CD4-positive, alpha-beta memory T cell (primary cell): ENCODE measurements around the gene TRIM47. TPM values are rescaled to one million over a fixed set of nuclear protein-coding genes. Genes with fewer than 3 reads are reported as not detected.

Source experiments
- CTCF ChIA-PET: fragments of 350-600 bp; sonication (Branson Sonifier 250); formaldehyde crosslinking; loops from one replicate; lab custom pipeline; 2021; ENCODE audit warnings: inconsistent platforms; ENCODE audit not compliant: partially characterized antibody; lab: Charles Lee
- POLR2A ChIA-PET: fragments of 350-600 bp; sonication (Branson Sonifier 250); formaldehyde crosslinking; loops from one replicate; lab custom pipeline; 2021; ENCODE audit not compliant: partially characterized antibody; lab: Charles Lee
- DNase-seq, 5 donors: peaks; one replicate each; pipeline versions ENCODE4 v3.0.0 to v3.0.0-alpha.2; 2020 to 2022; ENCODE audit warnings: mixed read lengths in 1 of 5
- H3K27ac ChIP-seq: one replicate; pipeline ENCODE4 v1.7.0; 2013; ENCODE audit warnings: low read depth, low read length
- H3K27me3 ChIP-seq: 2 replicates; pipeline ENCODE4 v1.7.0; 2013; ENCODE audit warnings: mild to moderate bottlenecking, low read length, moderate library complexity; ENCODE audit not compliant: insufficient read depth
- H3K36me3 ChIP-seq: 2 replicates; pipeline ENCODE4 v1.7.0; 2013; ENCODE audit warnings: mild to moderate bottlenecking, low read length, moderate library complexity; ENCODE audit not compliant: insufficient read depth
- H3K4me1 ChIP-seq: 2 replicates; pipeline ENCODE4 v1.7.0; 2013; ENCODE audit warnings: mild to moderate bottlenecking, low read length, moderate library complexity; ENCODE audit not compliant: insufficient read depth
- H3K4me3 ChIP-seq, 2 donors: one replicate each; pipeline ENCODE4 v1.7.0; 2013; ENCODE audit warnings: low read length in 2 of 2, mild to moderate bottlenecking in 1 of 2
- H3K9me3 ChIP-seq, 2 donors: one replicate each; pipeline ENCODE4 v1.7.0; 2013; ENCODE audit warnings: low read length in 2 of 2, control low read depth in 1 of 2; ENCODE audit not compliant: control insufficient read depth in 1 of 2
- H3K27ac Mint-ChIP-seq, 7 donors: one replicate each; pipeline ENCODE4 v1.8.0; 2020 to 2021; ENCODE audit warnings: mixed read lengths in 7 of 7, mild to moderate bottlenecking in 6 of 7, inconsistent platforms in 3 of 7, moderate library complexity in 3 of 7
- H3K27me3 Mint-ChIP-seq, 2 donors: one replicate each; pipeline ENCODE4 v1.8.0; 2020 to 2021; ENCODE audit warnings: mixed read lengths in 2 of 2
- H3K36me3 Mint-ChIP-seq, 2 donors: one replicate each; pipeline ENCODE4 v1.8.0; 2020 to 2021; ENCODE audit warnings: mixed read lengths in 2 of 2, inconsistent platforms in 1 of 2, mild to moderate bottlenecking in 1 of 2
- H3K4me1 Mint-ChIP-seq, 4 donors: one replicate each; pipeline ENCODE4 v1.8.0; 2020 to 2021; ENCODE audit warnings: mixed read lengths in 4 of 4, mild to moderate bottlenecking in 1 of 4
- H3K4me3 Mint-ChIP-seq, 8 donors: one replicate each; pipeline ENCODE4 v1.8.0; 2020 to 2021; ENCODE audit warnings: mixed read lengths in 8 of 8, mild to moderate bottlenecking in 7 of 8, moderate library complexity in 6 of 8, inconsistent platforms in 3 of 8
- H3K9me3 Mint-ChIP-seq, 8 donors: one replicate each; pipeline ENCODE4 v1.8.0; 2020 to 2021; ENCODE audit warnings: mixed read lengths in 8 of 8, mild to moderate bottlenecking in 5 of 8, inconsistent platforms in 3 of 8, moderate library complexity in 1 of 8
- intact Hi-C: fragments of 100-400 bp; cut with micrococcal nuclease; formaldehyde crosslinking; loops from one replicate; pipeline ENCODE4 v1.15.1; 2023
- polyA plus RNA-seq, 2 donors: library from polyadenylated mRNA; unstranded; fragments of 300-500 nt; fragmentation: Illumina TruSeq; gene quantifications; one replicate each; pipeline ENCODE4 v1.2.3, GENCODE V29; 2021
- total RNA-seq, 2 experiments: library from RNA; stranded (reverse); gene quantifications; one replicate each; pipeline ENCODE4 v1.2.3, GENCODE V29; 2021

TRIM47 gene
- total and polyA plus RNA-seq, 4 experiments from 2014 or later = 11.2 to 26.8 (median 20.0) TPM

DNA sequence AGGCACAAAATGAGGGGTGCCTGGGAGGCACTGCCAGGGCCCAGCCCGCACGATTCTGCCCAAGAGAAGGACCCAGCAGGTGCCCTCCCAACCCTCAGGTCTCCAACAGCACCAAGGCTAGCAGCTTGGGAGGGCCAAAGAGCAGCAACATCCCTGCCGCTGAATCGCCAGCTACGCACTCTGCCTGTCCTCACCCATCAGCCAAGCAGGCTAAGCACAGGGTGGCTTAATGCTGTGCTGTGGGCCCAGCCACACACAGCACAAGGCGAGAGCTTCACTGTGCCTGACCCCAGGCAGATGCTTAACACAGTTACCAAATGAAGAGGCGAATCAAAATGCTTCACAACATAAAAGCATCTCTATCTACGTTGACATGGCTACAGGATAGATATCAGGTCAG lies 36.9 kb upstream of the TRIM47 start:
- ChIA-PET CTCF (interaction anchor here (1.2 to 1.9 kb wide), 2 partner anchors 10 to 91 kb away, joined by 4 to 7 read pairs; partner anchors contain the start of gene MRPL38), POLR2A (no interaction called here)
- Histone ChIP-seq H3K9me3 (no peaks in the 10 kb centered on the region), H3K27ac (no peak overlapping the region), H3K4me1 (no peaks in the 10 kb centered on the region), H3K27me3 (no peaks in the 10 kb centered on the region), H3K36me3 (no peaks in the 10 kb centered on the region), H3K4me3 (no peak overlapping the region)
- intact Hi-C loops = no loop called here
- Mint-ChIP-seq H3K27ac (no peak overlapping the region), H3K4me1 (peaks cover 0 to 11% (median 4%) of the 10 kb centered on the region in 4 donors), H3K27me3 (no peaks in the 10 kb centered on the region), H3K4me3 (no peak overlapping the region), H3K9me3 (no peaks in the 10 kb centered on the region), H3K36me3 (peaks cover 4 to 8% of the 10 kb centered on the region in 2 donors)
- no peak for DNase-seq

DNA sequence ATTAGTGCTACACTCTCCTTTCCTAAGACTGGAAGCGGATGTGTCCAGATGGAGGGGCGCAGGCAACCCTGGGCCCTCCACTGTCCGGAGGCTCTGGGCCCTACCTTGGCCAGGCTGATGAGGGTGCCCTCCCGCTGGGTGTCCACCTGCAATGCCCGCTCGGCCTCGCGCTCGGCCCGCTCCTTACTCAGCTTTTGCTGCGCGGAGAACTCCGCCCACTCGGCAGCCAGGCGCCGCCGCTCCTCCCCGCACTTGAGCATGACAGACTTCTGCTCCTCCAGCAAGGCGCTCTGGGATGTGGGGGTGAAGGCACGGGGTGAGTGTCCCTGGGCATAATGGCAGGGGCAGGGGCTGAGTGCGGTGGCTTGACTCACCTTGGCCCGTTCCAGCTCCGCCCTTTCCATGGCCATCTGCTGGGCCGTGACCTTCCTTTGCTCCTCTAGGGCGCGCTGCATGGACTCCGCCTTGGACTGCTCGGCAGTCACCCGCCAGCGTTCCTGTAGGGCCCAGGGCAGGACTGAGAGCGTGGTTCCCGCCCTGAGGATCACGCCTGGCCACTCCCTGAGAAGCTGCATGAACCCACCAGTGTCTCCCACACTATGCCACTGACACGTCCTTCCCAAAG lies 36.4 kb upstream of the TRIM47 start:
- no peaks in the 10 kb centered on the region for H3K9me3 ChIP-seq
- H3K4me1 ChIP-seq = no peaks in the 10 kb centered on the region
- POLR2A ChIA-PET = no interaction called here
- no peak overlapping the region for H3K27ac ChIP-seq
- no peaks in the 10 kb centered on the region for H3K36me3 ChIP-seq
- H3K36me3 Mint-ChIP-seq = peaks cover 4 to 8% of the 10 kb centered on the region in 2 donors
- CTCF ChIA-PET = interaction anchor here (1.2 to 1.9 kb wide), 2 partner anchors 10 to 91 kb away, joined by 4 to 7 read pairs; partner anchors contain the start of gene MRPL38
- no peak overlapping the region for H3K4me3 ChIP-seq
- no peak for DNase-seq
- H3K27me3 Mint-ChIP-seq = no peaks in the 10 kb centered on the region
- H3K27ac Mint-ChIP-seq = no peak overlapping the region
- H3K4me1 Mint-ChIP-seq = peaks cover 0 to 11% (median 4%) of the 10 kb centered on the region in 4 donors
- intact Hi-C loops = no loop called here
- H3K4me3 Mint-ChIP-seq = no peak overlapping the region
- no peaks in the 10 kb centered on the region for H3K9me3 Mint-ChIP-seq
- H3K27me3 ChIP-seq = no peaks in the 10 kb centered on the region

DNA sequence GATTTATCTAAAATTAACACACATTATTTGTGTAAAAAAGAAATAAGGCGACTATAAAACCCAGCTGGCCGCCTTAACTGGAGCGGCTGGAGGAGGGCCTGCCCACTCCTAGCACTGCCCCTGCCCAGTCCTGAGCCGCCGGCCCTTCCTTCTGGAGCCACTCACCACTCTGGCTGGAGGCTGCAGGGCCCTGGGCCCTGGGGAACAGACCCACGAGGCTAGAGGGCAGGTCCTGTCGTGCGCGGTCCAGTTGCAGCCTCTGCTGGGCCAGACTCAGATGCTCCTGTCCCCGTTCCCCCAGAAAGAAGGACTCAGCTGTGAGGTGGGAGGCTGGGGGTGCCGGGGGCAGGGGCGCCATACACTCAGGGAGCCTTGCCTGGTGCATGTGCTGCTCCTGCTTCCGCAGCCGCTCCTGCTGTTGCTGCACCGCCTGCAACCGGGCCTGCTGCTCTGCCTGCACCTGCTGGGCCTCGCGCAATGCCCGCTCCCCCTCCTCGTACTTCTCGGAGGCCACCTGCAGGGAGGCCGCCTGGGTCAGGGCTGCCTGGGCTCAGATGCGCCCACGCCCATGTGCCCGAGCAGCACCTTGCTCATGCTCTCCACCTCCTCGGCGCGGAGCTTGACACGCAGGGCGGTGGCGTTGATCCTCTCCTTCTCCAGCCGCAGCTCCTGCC lies 35.3 kb upstream of the TRIM47 start:
- H3K4me1 Mint-ChIP-seq = peaks cover 0 to 11% (median 4%) of the 10 kb centered on the region in 4 donors
- ChIA-PET CTCF (no interaction called here), POLR2A (interaction anchor here (0.6 kb wide), 1 partner anchor 43 kb away, joined by 3 read pairs; no protein-coding TSS in a partner anchor)

DNA sequence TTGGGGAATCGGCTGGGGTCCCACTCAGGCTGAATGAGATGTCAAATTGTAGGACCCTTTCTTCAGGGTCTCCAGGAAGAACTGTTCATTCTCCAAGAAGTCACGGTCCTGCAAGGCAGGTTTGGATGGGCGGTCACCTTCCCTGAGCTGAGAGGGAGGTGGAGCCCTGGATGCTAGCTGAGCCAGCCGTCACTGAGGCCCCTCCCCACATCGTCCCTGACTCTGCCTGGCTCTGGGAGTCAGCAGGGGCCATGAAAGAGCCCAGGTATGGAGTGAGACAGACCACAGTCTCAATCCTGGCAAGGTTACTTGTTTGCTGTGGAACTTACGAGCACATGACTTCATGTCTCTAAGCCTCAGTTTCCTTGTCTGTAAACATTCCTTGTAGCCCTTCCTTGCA lies 32.3 kb upstream of the TRIM47 start:
- H3K9me3 Mint-ChIP-seq = no peaks in the 10 kb centered on the region
- intact Hi-C loops = no loop called here
- H3K4me3 Mint-ChIP-seq = no peak overlapping the region
- peaks cover 0 to 2% of the 10 kb centered on the region in 2 donors for H3K36me3 Mint-ChIP-seq
- H3K4me1 Mint-ChIP-seq = peaks cover 2 to 7% (median 5%) of the 10 kb centered on the region in 4 donors
- Histone ChIP-seq H3K27ac (no peak overlapping the region), H3K27me3 (no peaks in the 10 kb centered on the region), H3K4me1 (peaks cover 5% of the 10 kb centered on the region), H3K36me3 (no peaks in the 10 kb centered on the region), H3K4me3 (no peak overlapping the region), H3K9me3 (no peaks in the 10 kb centered on the region)
- H3K27ac Mint-ChIP-seq = peak overlapping the region in 1 of 7 donors; percentile 6
- POLR2A ChIA-PET = no interaction called here
- H3K27me3 Mint-ChIP-seq = no peaks in the 10 kb centered on the region
- no peak for DNase-seq
- CTCF ChIA-PET = interaction anchor here (0.6 to 10.4 kb wide), 3 partner anchors 94 to 358 kb away, joined by 3 to 120 read pairs (median 6); no protein-coding TSS in a partner anchor

More for the DNA sequence above, 35.3 kb upstream of the TRIM47 start:
- no peak for DNase-seq
- Histone ChIP-seq H3K4me1 (no peaks in the 10 kb centered on the region), H3K27ac (no peak overlapping the region), H3K9me3 (no peaks in the 10 kb centered on the region), H3K27me3 (no peaks in the 10 kb centered on the region), H3K4me3 (no peak overlapping the region), H3K36me3 (no peaks in the 10 kb centered on the region)
- no peak overlapping the region for H3K27ac Mint-ChIP-seq
- intact Hi-C loops = no loop called here
- H3K4me3 Mint-ChIP-seq = no peak overlapping the region
- H3K36me3 Mint-ChIP-seq = peaks cover 4 to 5% of the 10 kb centered on the region in 2 donors
- no peaks in the 10 kb centered on the region for H3K27me3 Mint-ChIP-seq
- H3K9me3 Mint-ChIP-seq = no peaks in the 10 kb centered on the region

DNA sequence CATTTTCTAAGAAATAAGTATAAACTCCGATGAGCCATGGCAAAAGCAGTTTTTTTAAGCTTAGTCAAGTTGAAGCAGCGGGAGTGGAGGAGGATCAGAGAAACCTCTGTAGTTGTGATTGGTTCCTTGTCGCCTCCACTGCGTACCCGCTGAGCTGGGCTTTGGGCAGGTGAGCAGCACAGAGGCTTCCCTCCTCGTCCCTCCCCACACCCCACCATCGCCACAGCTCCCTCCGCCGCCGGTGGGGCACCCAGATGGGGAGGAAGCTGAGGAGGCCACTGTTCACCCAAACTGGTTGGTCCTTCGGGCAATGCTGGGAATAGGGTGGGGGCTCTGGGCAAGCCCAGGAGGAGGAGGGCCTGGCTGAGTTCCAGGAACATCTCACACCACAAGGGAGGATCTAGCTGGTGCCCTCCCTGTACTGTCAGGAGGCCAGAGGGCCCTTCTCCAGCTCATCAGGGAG lies 31.5 kb upstream of the TRIM47 start:
- Histone ChIP-seq H3K4me3 (no peak overlapping the region), H3K27me3 (no peaks in the 10 kb centered on the region), H3K36me3 (no peaks in the 10 kb centered on the region), H3K27ac (no peak overlapping the region), H3K9me3 (no peaks in the 10 kb centered on the region), H3K4me1 (peaks cover 7% of the 10 kb centered on the region)
- peaks cover 2 to 11% (median 5%) of the 10 kb centered on the region in 4 donors for H3K4me1 Mint-ChIP-seq
- no peak overlapping the region for H3K4me3 Mint-ChIP-seq
- no peak for DNase-seq
- H3K9me3 Mint-ChIP-seq = no peaks in the 10 kb centered on the region
- H3K36me3 Mint-ChIP-seq = no peaks in the 10 kb centered on the region
- POLR2A ChIA-PET = interaction anchor here (0.6 kb wide), 2 partner anchors 32 to 310 kb away, joined by 3 read pairs; partner anchors contain the start of gene TRIM47
- intact Hi-C loops = loop anchor here (10.0 kb wide), 1 partner anchor 355 kb away; the partner anchor contains the start of gene UBALD2
- peak overlapping the region in 1 of 7 donors; percentile 47 for H3K27ac Mint-ChIP-seq
- CTCF ChIA-PET = interaction anchor here (2.3 to 10.4 kb wide), 2 partner anchors 95 to 105 kb away, joined by 6 to 120 read pairs; no protein-coding TSS in a partner anchor
- no peaks in the 10 kb centered on the region for H3K27me3 Mint-ChIP-seq

DNA sequence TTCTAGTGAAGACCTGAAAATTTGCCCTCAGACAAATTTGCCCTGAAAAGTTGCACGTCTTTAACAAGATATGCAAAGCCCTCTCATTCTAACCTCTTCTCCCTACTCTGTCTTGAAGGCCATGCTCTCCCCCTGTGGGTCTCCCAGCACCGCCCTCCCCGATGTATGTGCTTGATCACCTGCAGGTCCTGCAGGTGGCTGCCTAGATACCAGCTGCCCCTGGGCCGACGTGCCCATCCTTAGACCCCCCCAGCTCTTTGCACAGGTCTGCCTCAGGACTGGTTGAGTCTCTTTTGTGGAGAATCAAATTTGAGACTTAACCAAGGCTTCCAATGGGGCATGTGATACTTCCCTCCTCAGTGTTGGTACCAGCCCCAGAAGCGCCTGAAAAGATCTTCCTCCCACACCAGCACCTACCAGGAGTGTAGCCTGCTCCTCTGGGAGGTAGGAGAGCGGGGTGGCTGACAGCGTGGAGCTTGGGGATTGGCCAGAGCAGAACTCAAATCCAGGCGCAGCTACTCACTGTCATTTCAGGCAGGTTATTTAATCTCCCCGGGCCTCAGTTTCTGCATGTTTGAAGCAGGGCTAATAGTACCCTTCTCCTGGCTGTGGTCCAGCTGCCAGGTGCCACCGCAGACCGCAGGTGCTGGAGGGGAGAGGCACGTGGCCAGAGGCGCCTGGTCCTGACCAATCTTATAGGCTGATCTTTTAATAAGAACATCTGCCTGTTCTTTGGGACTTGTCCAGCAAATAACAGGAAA lies 30.9 kb upstream of the TRIM47 start:
- POLR2A ChIA-PET = interaction anchor here (0.6 kb wide), 1 partner anchor 311 kb away, joined by 3 read pairs; no protein-coding TSS in a partner anchor
- Mint-ChIP-seq H3K4me1 (peaks cover 2 to 14% (median 5%) of the 10 kb centered on the region in 4 donors), H3K9me3 (no peaks in the 10 kb centered on the region), H3K27ac (peak overlapping the region in 3 of 7 donors; percentile 42 to 60 (median 56)), H3K36me3 (peaks cover 0 to 1% of the 10 kb centered on the region in 2 donors), H3K4me3 (no peak overlapping the region), H3K27me3 (no peaks in the 10 kb centered on the region)
- Histone ChIP-seq H3K36me3 (no peaks in the 10 kb centered on the region), H3K27me3 (no peaks in the 10 kb centered on the region), H3K9me3 (no peaks in the 10 kb centered on the region), H3K27ac (no peak overlapping the region), H3K4me1 (peaks cover 7% of the 10 kb centered on the region), H3K4me3 (no peak overlapping the region)
- CTCF ChIA-PET = interaction anchor here (2.3 to 10.4 kb wide), 2 partner anchors 96 to 105 kb away, joined by 6 to 120 read pairs; no protein-coding TSS in a partner anchor
- intact Hi-C loops = loop anchor here (10.0 kb wide), 1 partner anchor 356 kb away; the partner anchor contains the start of gene UBALD2
- no peak for DNase-seq
